Ovary (tissue), 3 donors: Measurements from ENCODE around the gene APOC3.

Experiments used
- POLR2A ChIP-seq: fragments of 450-650 bp; IDR thresholded peaks from one replicate; pipeline ENCODE4 v1.6.1; 2017; ENCODE audit warnings: antibody characterized with exemption, mild to moderate bottlenecking, moderate library complexity
- TF ChIP-seq, protein P1 (sequence below), 3 donors: fragments of 450-650 bp in 2 of 3; fragments of 200-600 bp in 1 of 3; IDR thresholded peaks; one replicate each; pipeline versions ENCODE4 v1.5.1 to v1.8.0; 2016 to 2022; ENCODE audit warnings: antibody characterized with exemption in 3 of 3, mild to moderate bottlenecking in 1 of 3
- donor health status: DM: no; HTN: no; CAD: no.

DNA sequence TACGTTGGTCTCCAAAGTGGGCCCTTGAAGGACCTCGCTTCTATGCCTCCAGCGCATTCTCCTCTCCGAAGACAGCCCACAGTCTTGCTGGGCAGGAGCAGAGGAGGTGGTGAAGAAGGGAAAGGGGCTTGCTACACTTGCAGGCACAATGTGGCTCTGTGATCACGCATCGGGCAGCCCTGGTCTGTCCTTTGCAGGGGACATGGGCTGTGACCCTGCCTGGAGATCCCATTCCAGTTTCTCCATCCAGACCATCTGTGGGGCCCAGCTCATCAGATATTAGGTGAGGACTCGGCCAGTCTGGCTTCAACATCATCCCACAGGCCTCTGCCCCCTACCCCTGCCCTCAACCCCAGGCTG lies 6.9 kb downstream of the APOC3 start:
- TF ChIP-seq, protein P1, sequence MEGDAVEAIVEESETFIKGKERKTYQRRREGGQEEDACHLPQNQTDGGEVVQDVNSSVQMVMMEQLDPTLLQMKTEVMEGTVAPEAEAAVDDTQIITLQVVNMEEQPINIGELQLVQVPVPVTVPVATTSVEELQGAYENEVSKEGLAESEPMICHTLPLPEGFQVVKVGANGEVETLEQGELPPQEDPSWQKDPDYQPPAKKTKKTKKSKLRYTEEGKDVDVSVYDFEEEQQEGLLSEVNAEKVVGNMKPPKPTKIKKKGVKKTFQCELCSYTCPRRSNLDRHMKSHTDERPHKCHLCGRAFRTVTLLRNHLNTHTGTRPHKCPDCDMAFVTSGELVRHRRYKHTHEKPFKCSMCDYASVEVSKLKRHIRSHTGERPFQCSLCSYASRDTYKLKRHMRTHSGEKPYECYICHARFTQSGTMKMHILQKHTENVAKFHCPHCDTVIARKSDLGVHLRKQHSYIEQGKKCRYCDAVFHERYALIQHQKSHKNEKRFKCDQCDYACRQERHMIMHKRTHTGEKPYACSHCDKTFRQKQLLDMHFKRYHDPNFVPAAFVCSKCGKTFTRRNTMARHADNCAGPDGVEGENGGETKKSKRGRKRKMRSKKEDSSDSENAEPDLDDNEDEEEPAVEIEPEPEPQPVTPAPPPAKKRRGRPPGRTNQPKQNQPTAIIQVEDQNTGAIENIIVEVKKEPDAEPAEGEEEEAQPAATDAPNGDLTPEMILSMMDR (IDR thresholded peaks at IDR 0.05), result no peak
- TF ChIP-seq POLR2A, result no peak
